Caco-2 (cell line): ENCODE data around the gene LRRC59. TPM values are rescaled to one million over a fixed set of nuclear protein-coding genes. Genes with fewer than 3 reads are reported as not detected.

Experiments
- BruUV-seq: library from RNA; stranded (reverse); fragments of 400-500 nt; replicated peaks from 2 replicates; lab custom pipeline; 2021; lab: Mats Ljungman, UMichigan
- CTCF ChIA-PET: fragments of 300-600 bp; sonication (Branson Sonifier 250); formaldehyde crosslinking; loops from one replicate; lab custom pipeline; 2022; ENCODE audit warnings: antibody characterized with exemption; lab: Charles Lee
- POLR2A ChIA-PET: fragments of 300-600 bp; sonication (Branson Sonifier 250); formaldehyde crosslinking; loops from one replicate; lab custom pipeline; 2022; ENCODE audit warnings: antibody characterized with exemption; lab: Charles Lee
- DNase-seq, 2 experiments: peaks; one replicate each; pipeline versions ENCODE4 v3.0.0 to v3.0.0-alpha.2; 2020 to 2022
- H3K27me3 ChIP-seq: replicated peaks from 2 replicates; pipeline ENCODE4 v1.6.0; 2011; ENCODE audit warnings: low read length; ENCODE audit not compliant: control insufficient read depth, insufficient read depth
- H3K36me3 ChIP-seq: 2 replicates; pipeline ENCODE4 v1.5.1; 2011; ENCODE audit warnings: low read length; ENCODE audit not compliant: control insufficient read depth, insufficient read depth
- H3K4me1 ChIP-seq: fragments of 250-450 bp; sonication (Bioruptor Pico); 2 replicates; pipeline ENCODE4 v1.5.1; 2020; ENCODE audit warnings: mild to moderate bottlenecking
- H3K4me3 ChIP-seq: 2 replicates; pipeline ENCODE4 v1.5.1; 2011; ENCODE audit warnings: low read depth, mild to moderate bottlenecking, control low read depth, low read length
- H3K9me3 ChIP-seq: fragments of 250-450 bp; sonication (Bioruptor Pico); 2 replicates; pipeline ENCODE4 v1.5.1; 2020; ENCODE audit warnings: mild to moderate bottlenecking, moderate library complexity
- H3K27ac Mint-ChIP-seq: one replicate; pipeline ENCODE4 v1.8.0; 2022; ENCODE audit warnings: mixed read lengths; ENCODE audit not compliant: unreplicated experiment
- H3K27me3 Mint-ChIP-seq: one replicate; pipeline ENCODE4 v1.8.0; 2022; ENCODE audit warnings: mixed read lengths; ENCODE audit not compliant: insufficient read depth, unreplicated experiment
- H3K36me3 Mint-ChIP-seq: one replicate; pipeline ENCODE4 v1.8.0; 2022; ENCODE audit warnings: mild to moderate bottlenecking, mixed read lengths; ENCODE audit not compliant: insufficient read depth, unreplicated experiment
- H3K4me1 Mint-ChIP-seq: one replicate; pipeline ENCODE4 v1.8.0; 2022; ENCODE audit warnings: low read depth, mixed read lengths; ENCODE audit not compliant: unreplicated experiment
- H3K4me3 Mint-ChIP-seq: one replicate; pipeline ENCODE4 v1.8.0; 2022; ENCODE audit warnings: mild to moderate bottlenecking, moderate library complexity, mixed read lengths; ENCODE audit not compliant: unreplicated experiment
- H3K9me3 Mint-ChIP-seq: one replicate; pipeline ENCODE4 v1.8.0; 2022; ENCODE audit warnings: mixed read lengths; ENCODE audit not compliant: unreplicated experiment
- CTCF ChIP-seq, 2 experiments: fragments of 200-600 bp in 1 of 2; IDR thresholded peaks; 1 replicate in 1 of 2; 2 replicates in 1 of 2; pipeline versions ENCODE4 v1.5.1 to v1.8.0; 2011 to 2022; ENCODE audit warnings: antibody characterized with exemption in 1 of 2, control low read depth in 1 of 2, inconsistent platforms in 1 of 2, low read depth in 1 of 2, low read length in 1 of 2, mild to moderate bottlenecking in 1 of 2, moderate library complexity in 1 of 2; ENCODE audit not compliant: insufficient read depth in 1 of 2, severe bottlenecking in 1 of 2, unreplicated experiment in 1 of 2
- intact Hi-C: fragments of 100-400 bp; cut with micrococcal nuclease; formaldehyde crosslinking; loops from one replicate; pipeline ENCODE4 v1.10.0; 2022; ENCODE audit not compliant: unreplicated experiment
- total RNA-seq: library from RNA; stranded (reverse); gene quantifications from 2 replicates; pipeline ENCODE4 v1.2.3, GENCODE V29; 2022

LRRC59 gene
- total RNA-seq, 1 experiment from 2014 or later: 324 TPM

GRCh38 chr17:50354198-50354597 is 43.1 kb downstream of the LRRC59 start:
- Mint-ChIP-seq H3K27me3 (no peaks in the 10 kb centered on the region), H3K27ac (no peak overlapping the region), H3K4me3 (no peak overlapping the region), H3K36me3 (peaks cover 41% of the 10 kb centered on the region), H3K9me3 (no peaks in the 10 kb centered on the region), H3K4me1 (no peaks in the 10 kb centered on the region)
- intact Hi-C loops: no loop called here
- Histone ChIP-seq H3K27me3 (no peaks in the 10 kb centered on the region), H3K4me1 (no peaks in the 10 kb centered on the region), H3K36me3 (peaks cover 15% of the 10 kb centered on the region), H3K4me3 (no peak overlapping the region), H3K9me3 (no peaks in the 10 kb centered on the region)
- TF ChIP-seq CTCF (IDR thresholded peaks at IDR 0.05; ENCODE audit: insufficient read depth in 1 of 2, low read depth in 1 of 2, low read length in 1 of 2, severe bottlenecking in 1 of 2, unreplicated experiment in 1 of 2): no peak
- ChIA-PET POLR2A (no interaction called here), CTCF (interaction anchor here (1.0 kb wide), 1 partner anchor 8 kb away, joined by 3 read pairs; no protein-coding TSS in a partner anchor)
- no TSS peak for BruUV-seq
- DNase-seq: peak in 1 of 2 experiments; percentile 40

GRCh38 chr17:50353600-50354195 is 43.6 kb downstream of the LRRC59 start:
- no TSS peak for BruUV-seq
- H3K4me1 Mint-ChIP-seq: no peaks in the 10 kb centered on the region
- H3K36me3 ChIP-seq: peaks cover 16% of the 10 kb centered on the region
- POLR2A ChIA-PET: no interaction called here
- H3K27ac Mint-ChIP-seq: no peak overlapping the region
- H3K27me3 ChIP-seq: no peaks in the 10 kb centered on the region
- intact Hi-C loops: no loop called here
- H3K27me3 Mint-ChIP-seq: no peaks in the 10 kb centered on the region
- TF ChIP-seq CTCF (IDR thresholded peaks at IDR 0.05; ENCODE audit: insufficient read depth in 1 of 2, low read depth in 1 of 2, low read length in 1 of 2, severe bottlenecking in 1 of 2, unreplicated experiment in 1 of 2): no peak
- no peak overlapping the region for H3K4me3 ChIP-seq
- H3K9me3 ChIP-seq: no peaks in the 10 kb centered on the region
- H3K36me3 Mint-ChIP-seq: peaks cover 39% of the 10 kb centered on the region
- H3K4me3 Mint-ChIP-seq: no peak overlapping the region
- no peaks in the 10 kb centered on the region for H3K9me3 Mint-ChIP-seq
- no peaks in the 10 kb centered on the region for H3K4me1 ChIP-seq
- CTCF ChIA-PET: interaction anchor here (1.0 kb wide), 1 partner anchor 9 kb away, joined by 3 read pairs; no protein-coding TSS in a partner anchor
- DNase-seq: peak in 1 of 2 experiments; percentile 41

GRCh38 chr17:50352693-50353599 is 44.4 kb downstream of the LRRC59 start:
- Histone ChIP-seq H3K4me3 (no peak overlapping the region), H3K36me3 (peaks cover 13% of the 10 kb centered on the region), H3K9me3 (no peaks in the 10 kb centered on the region), H3K27me3 (no peaks in the 10 kb centered on the region), H3K4me1 (no peaks in the 10 kb centered on the region; the same call in 1 of the 2 replicates)
- H3K36me3 Mint-ChIP-seq: peaks cover 37% of the 10 kb centered on the region
- ChIA-PET CTCF (interaction anchor here (0.6 to 1.9 kb wide), 2 partner anchors 10 to 676 kb away, joined by 4 to 7 read pairs; no protein-coding TSS in a partner anchor), POLR2A (interaction anchor here (0.5 kb wide), 1 partner anchor 12 kb away, joined by 3 read pairs; no protein-coding TSS in a partner anchor)
- H3K9me3 Mint-ChIP-seq: no peaks in the 10 kb centered on the region
- no peak overlapping the region for H3K27ac Mint-ChIP-seq
- no peaks in the 10 kb centered on the region for H3K27me3 Mint-ChIP-seq
- no peak overlapping the region for H3K4me3 Mint-ChIP-seq
- peaks cover 4% of the 10 kb centered on the region for H3K4me1 Mint-ChIP-seq
- intact Hi-C loops: no loop called here
- TF ChIP-seq CTCF (IDR thresholded peaks at IDR 0.05; ENCODE audit: insufficient read depth in 1 of 2, low read depth in 1 of 2, low read length in 1 of 2, severe bottlenecking in 1 of 2, unreplicated experiment in 1 of 2): no peak
- DNase-seq: peak in 1 of 2 experiments; percentile 39
- BruUV-seq: no TSS peak
